ENCODE data around the gene HCFC1.

HCFC1 gene

DNA sequence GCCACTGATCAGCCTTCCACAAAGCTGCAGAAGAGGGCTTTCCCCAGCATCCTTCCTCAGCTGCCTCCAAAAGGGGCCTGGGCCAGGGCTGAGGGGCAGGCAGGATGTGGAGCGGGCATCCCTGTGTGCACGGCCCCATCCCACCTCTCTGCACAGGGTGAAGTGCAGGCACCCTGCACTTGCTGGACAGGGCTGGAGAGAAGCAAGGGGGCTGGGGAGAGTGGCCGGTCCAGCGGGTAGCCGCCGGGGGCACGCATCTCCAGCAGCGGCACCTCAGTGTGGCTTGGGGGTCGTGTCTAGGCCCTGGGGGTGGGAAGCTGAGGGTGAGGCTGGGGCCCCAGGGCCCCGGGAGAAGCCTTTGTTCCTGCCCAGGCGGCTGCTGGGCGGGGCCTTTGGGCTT lies 64.2 kb downstream of the HCFC1 start:
- FAIRE-seq, result no peak
- DNase-seq (ENCODE audit: insufficient read length, low spot score), result no peak

DNA sequence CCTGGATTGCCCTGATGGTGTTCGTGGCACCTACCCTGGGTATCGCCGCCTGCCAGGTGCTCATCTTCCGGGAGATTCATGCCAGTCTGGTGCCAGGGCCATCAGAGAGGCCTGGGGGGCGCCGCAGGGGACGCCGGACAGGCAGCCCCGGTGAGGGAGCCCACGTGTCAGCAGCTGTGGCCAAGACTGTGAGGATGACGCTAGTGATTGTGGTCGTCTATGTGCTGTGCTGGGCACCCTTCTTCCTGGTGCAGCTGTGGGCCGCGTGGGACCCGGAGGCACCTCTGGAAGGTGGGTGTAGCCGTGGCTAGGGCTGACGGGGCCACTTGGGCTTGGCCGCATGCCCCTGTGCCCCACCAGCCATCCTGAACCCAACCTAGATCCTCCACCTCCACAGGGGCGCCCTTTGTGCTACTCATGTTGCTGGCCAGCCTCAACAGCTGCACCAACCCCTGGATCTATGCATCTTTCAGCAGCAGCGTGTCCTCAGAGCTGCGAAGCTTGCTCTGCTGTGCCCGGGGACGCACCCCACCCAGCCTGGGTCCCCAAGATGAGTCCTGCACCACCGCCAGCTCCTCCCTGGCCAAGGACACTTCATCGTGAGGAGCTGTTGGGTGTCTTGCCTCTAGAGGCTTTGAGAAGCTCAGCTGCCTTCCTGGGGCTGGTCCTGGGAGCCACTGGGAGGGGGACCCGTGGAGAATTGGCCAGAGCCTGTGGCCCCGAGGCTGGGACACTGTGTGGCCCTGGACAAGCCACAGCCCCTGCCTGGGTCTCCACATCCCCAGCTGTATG lies 65.3 kb downstream of the HCFC1 start:
- DNase-seq (ENCODE audit: insufficient read length, low spot score) (no peak), FAIRE-seq (no peak)

DNA sequence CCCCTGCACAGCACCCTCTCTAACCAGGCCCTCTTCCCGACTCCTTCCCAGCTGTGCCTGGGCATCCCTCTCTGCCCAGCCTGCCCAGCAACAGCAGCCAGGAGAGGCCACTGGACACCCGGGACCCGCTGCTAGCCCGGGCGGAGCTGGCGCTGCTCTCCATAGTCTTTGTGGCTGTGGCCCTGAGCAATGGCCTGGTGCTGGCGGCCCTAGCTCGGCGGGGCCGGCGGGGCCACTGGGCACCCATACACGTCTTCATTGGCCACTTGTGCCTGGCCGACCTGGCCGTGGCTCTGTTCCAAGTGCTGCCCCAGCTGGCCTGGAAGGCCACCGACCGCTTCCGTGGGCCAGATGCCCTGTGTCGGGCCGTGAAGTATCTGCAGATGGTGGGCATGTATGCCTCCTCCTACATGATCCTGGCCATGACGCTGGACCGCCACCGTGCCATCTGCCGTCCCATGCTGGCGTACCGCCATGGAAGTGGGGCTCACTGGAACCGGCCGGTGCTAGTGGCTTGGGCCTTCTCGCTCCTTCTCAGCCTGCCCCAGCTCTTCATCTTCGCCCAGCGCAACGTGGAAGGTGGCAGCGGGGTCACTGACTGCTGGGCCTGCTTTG lies 66.0 kb downstream of the HCFC1 start:
- FAIRE-seq, result no peak
- no peak for DNase-seq (ENCODE audit: insufficient read length, low spot score)

DNA sequence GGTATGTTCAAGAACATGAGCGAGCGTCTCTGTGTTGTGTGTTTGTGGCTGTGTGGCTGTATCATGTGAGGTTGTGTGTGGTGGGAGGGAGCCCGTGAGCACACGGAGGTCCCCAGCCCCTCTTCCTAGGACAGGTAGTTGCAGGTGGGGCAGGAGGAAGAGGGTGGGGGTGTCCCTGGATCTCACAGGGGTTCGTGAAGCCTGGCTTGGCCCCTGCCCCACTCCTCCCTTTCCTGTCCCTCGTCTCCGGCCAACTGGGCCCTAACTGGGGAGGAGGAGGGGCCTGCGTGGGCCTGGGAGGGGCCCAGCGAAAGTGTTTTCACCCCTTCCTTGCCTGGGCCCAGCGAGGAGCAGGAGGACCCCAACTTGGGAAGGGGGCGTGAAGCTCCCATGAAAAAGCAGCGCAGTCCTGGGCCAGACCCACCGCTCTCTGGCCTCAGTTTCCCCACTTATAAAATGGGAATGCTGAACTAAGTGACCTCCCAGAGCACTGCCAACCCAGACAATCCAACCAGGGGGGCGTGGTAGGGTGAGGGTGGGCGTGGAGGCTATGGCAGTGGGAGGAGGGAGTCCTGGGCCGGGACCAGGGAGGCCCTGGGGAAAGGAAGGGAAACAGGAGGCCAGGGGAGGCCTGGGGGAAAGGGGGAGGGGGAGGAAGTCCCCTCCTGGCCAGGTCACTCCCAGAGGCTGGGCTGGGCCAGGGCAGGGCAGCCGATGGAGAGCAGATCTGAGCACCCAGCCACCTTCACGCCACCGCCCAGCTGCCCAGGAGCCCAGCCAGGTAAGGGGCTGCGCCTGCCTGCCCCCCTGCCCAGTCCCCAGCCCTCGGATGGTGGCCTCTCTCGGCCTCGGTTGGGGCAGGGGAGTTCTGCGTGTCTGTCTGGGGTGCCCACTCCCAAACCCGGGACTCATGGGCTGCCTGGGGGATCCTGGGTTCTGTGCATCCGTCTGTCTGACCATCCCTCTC lies 67.3 kb downstream of the HCFC1 start, which contains the start of gene AVPR2:
AVPR2 (plus strand) TSS at position 683 of the 967 bp plus-strand sequence. CDS start 473 bp downstream, outside the sequence.
- no peak for FAIRE-seq
- DNase-seq (ENCODE audit: insufficient read length, low spot score), result no peak

DNA sequence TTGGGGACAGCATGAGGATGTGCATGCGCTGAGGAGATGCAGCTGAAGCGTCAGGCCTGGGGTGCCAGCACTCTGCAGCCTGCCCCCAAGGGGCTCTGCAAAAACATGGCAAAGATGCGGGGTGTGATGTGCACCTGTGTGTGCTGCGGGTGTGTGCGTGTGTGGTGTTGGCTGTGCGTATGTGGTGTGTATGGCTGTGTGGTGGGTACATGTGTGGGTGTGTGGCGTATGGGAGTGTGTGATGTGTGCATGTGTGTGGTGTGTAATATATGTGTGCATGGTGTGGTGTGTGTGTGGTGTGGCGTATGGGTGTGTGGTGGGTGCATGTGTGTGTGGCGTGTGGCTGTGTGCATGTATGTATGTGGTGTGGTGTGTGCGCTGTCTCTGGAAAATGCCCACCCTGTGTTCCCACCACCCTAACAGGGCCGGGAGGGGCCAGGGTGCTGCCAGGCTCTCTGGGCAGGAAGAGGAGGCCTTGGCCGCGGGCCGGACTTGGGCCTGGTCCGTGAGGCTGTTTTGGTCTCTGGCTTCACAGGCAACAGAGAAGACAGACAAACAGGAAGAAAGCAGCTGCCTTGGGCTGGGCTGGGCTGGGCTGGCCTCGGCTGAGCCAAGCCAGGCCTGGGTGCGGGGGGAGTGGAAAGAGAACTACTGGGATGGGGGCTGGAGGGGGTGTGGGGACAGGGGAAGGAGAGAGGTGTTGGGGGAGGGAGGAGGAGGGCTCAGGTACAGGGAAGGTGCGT lies 68.2 kb downstream of the HCFC1 start:
- DNase-seq (ENCODE audit: insufficient read length, low spot score) (no peak), FAIRE-seq (peak; percentile 89)

DNA sequence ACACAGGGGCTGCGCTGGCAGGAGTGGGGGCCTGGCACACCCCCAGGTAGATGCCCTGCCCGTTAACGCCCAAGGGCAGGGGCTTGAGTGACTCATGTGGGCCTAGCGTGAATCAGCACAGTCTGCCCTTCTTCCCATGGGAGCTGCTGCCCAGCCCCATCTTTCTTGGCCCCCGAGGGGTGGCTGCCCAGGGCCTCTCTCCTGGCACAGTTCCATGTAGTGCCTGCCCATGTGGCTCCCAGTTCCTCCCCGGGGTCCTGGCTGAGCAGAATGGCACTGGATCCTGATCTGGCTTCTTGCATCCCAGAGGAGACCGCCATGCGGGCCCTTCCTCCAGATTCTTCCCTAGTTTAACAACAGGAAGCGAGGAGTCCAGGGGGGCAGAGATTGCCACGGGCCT lies 69.2 kb downstream of the HCFC1 start:
- DNase-seq (ENCODE audit: insufficient read length, low spot score), result no peak
- no peak for FAIRE-seq

DNA sequence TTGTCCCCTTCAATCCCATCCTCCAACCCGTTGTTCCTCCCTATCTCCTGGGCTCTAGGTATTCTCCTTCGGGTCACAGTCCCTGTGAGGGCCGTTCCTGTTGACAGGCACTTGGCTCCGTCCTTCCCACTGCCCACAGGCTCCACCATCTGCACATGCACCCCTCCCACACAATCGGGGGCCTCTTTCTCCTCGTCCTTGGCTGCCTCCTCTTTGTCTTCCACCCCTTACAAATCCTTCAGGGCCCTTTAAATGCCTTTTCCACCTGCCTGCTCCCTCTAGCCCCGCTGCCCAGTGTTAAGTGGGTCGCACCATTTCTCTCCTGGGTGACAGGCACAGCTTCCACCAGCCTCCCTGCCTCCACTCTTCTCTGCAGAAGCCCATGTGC lies 69.9 kb downstream of the HCFC1 start:
- FAIRE-seq (no peak), DNase-seq (ENCODE audit: insufficient read length, low spot score) (no peak)

DNA sequence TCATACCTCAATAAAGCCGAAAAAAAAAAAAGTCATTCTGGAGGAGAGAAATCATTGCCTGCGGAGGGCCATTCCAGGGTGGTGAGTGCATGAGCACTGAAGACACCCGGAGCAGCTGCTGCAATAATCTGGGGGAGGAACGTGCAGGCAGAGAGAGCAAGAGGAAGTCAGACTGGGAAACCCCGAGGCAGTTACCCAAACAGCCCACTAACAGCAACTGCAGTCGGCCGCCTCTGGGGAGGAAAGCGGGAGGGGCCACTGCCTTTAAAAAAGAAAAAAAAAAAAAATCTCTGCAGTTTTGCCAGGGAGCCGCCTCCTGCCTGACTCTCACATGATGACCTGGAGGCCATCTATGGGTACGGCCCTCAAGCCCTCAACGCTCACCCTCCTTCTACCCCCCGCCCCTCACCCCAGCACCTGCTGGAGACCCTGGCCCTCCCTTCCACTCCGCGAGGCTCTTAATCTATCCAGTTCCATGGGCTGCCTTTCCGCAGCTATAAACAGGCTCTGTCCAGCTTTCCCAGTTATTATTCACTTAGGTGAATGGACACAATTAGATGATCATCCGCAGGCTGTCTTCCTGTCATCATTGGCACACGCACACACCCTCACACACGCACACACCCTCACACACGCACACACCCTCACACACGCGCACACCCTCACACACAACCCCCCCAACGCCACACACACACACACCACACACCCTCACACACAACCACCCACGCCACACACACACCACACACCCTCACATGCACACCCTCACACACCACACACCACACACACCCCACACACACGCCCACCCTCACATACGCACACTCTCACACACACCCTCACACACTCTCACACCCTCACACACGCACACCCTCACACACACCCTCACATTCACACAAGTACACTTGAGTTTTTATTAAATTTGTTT lies 70.5 kb downstream of the HCFC1 start:
- peak; percentile 91 for FAIRE-seq
- DNase-seq (ENCODE audit: insufficient read length, low spot score), result peak; percentile 81

DNA sequence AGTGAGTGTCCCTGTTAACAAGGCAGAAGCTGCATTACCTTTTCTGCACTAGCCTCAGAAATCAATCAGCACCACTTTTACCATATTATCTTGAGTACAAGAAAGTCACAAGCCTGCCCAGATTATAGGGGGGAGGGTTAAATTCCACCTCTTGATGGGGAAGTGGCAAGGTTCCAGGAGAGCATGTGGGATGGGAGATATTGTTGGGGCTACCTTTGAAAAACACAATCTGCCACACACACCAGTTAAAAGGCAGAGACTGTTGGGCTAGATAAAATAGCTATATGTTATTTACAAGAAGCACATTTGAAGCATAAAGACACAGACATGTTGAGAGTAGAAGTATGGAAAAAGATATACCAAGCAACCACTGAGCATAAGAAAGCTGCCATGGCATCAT lies 73.7 kb downstream of the HCFC1 start:
- no peak for FAIRE-seq
- no peak for DNase-seq (ENCODE audit: insufficient read length, low spot score)
